ENCODE data around the gene LPCAT1.

LPCAT1 gene

GRCh38 chr5:1497795-1498622, 25.8 kb downstream of the LPCAT1 start:
- DNase-seq (ENCODE audit: low read depth), result no peak

GRCh38 chr5:1497242-1497777, 26.4 kb downstream of the LPCAT1 start:
- no peak for DNase-seq (ENCODE audit: low read depth)

GRCh38 chr5:1495525-1495897, 28.2 kb downstream of the LPCAT1 start:
- DNase-seq (ENCODE audit: low read depth), result no peak

GRCh38 chr5:1494780-1495524, 28.8 kb downstream of the LPCAT1 start:
- DNase-seq (ENCODE audit: low read depth), result no peak

- no peak for DNase-seq (ENCODE audit: low read depth)
Observed at GRCh38 chr5:1493941-1494340, 29.8 kb downstream of the LPCAT1 start.

- DNase-seq (ENCODE audit: low read depth), result no peak
Observed at GRCh38 chr5:1493413-1493812, 30.3 kb downstream of the LPCAT1 start.

- no peak for DNase-seq (ENCODE audit: low read depth)
Observed at GRCh38 chr5:1492757-1493156, 31.0 kb downstream of the LPCAT1 start.

- no peak for DNase-seq (ENCODE audit: low read depth)
Observed at GRCh38 chr5:1490376-1490775, 33.4 kb downstream of the LPCAT1 start.

- DNase-seq (ENCODE audit: low read depth), result no peak
Observed at GRCh38 chr5:1489754-1490153, 34.0 kb downstream of the LPCAT1 start.

- no peak for DNase-seq (ENCODE audit: low read depth)
Observed at GRCh38 chr5:1488882-1489680, 34.7 kb downstream of the LPCAT1 start.

GRCh38 chr5:1487079-1487764, 36.5 kb downstream of the LPCAT1 start:
- DNase-seq (ENCODE audit: low read depth), result no peak

GRCh38 chr5:1486271-1486670, 37.5 kb downstream of the LPCAT1 start:
- no peak for DNase-seq (ENCODE audit: low read depth)

GRCh38 chr5:1485579-1486118, 38.1 kb downstream of the LPCAT1 start:
- DNase-seq (ENCODE audit: low read depth), result no peak

GRCh38 chr5:1484730-1485578, 38.8 kb downstream of the LPCAT1 start:
- DNase-seq (ENCODE audit: low read depth), result no peak

- no peak for DNase-seq (ENCODE audit: low read depth)
Observed at GRCh38 chr5:1483856-1484729, 39.7 kb downstream of the LPCAT1 start.

- no peak for DNase-seq (ENCODE audit: low read depth)
Observed at GRCh38 chr5:1483064-1483463, 40.7 kb downstream of the LPCAT1 start.

GRCh38 chr5:1481959-1482331, 41.8 kb downstream of the LPCAT1 start:
- no peak for DNase-seq (ENCODE audit: low read depth)

- DNase-seq (ENCODE audit: low read depth), result no peak
Observed at GRCh38 chr5:1481266-1481958, 42.3 kb downstream of the LPCAT1 start.

- no peak for DNase-seq (ENCODE audit: low read depth)
Observed at GRCh38 chr5:1480806-1481205, 43.0 kb downstream of the LPCAT1 start.
